Left lobe of liver (tissue), 2 donors: ENCODE data around the gene PALMD. TPM values are rescaled to one million over a fixed set of nuclear protein-coding genes. Genes with fewer than 3 reads are reported as not detected.

Experiments
- ATAC-seq: fragments of 200-7000 bp; cut with Tn5 transposase; one replicate; pipeline ENCODE4 v1.9.1; 2020; ENCODE audit warnings: mild to moderate bottlenecking, moderate library complexity
- DNase-seq: peaks from one replicate; pipeline ENCODE4 v3.0.0-alpha.2; 2020; ENCODE audit warnings: low spot score
- total RNA-seq: library from RNA; stranded (reverse); gene quantifications from one replicate; pipeline ENCODE4 v1.2.1, GENCODE V29; 2021
- donor health status: DM: no; HTN: no; CAD: no; lungs with moderate emphysema.
- donor health status: DM: no; HTN: yes; CAD: no.

PALMD gene
- 17.1 TPM for total RNA-seq

- DNase-seq (peak; percentile 72), ATAC-seq (peak; percentile 74)
Observed at GRCh38 chr1:99645699-99646531, at the start of gene PALMD. Gene PALMD, plus strand, starts transcription at chr1:99646113. Its CDS starts 205 bp downstream, at chr1:99646318.

GRCh38 chr1:99598738-99599411 is 47.0 kb upstream of the PALMD start:
- DNase-seq (no peak), ATAC-seq (no peak)

- DNase-seq = no peak
- ATAC-seq = no peak
Observed at GRCh38 chr1:99599678-99600175, 46.2 kb upstream of the PALMD start.

DNA sequence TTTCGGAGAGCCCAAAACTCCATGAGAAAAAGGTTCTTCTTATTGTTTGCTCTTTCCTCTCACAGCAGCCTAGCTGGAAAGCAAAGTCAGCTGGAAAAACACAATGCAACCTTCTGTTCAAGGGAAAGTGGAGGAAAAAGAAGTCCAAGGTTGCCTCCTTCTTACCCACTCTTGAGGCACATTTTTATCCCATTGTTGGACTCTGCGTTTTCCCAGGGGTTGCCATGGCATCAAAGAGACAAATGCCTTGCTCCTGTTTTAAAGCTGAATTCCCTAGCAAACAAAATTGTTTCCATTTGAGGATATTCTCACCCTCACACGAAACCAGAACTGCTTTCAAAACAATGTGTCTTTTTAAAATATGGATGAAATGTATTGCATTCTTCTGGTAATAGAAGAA is 45.1 kb upstream of the PALMD start:
- no peak for DNase-seq

GRCh38 chr1:99601208-99601607 is 44.7 kb upstream of the PALMD start:
- ATAC-seq (no peak), DNase-seq (no peak)

More for the DNA sequence above, 45.1 kb upstream of the PALMD start:
- ATAC-seq = no peak

DNA sequence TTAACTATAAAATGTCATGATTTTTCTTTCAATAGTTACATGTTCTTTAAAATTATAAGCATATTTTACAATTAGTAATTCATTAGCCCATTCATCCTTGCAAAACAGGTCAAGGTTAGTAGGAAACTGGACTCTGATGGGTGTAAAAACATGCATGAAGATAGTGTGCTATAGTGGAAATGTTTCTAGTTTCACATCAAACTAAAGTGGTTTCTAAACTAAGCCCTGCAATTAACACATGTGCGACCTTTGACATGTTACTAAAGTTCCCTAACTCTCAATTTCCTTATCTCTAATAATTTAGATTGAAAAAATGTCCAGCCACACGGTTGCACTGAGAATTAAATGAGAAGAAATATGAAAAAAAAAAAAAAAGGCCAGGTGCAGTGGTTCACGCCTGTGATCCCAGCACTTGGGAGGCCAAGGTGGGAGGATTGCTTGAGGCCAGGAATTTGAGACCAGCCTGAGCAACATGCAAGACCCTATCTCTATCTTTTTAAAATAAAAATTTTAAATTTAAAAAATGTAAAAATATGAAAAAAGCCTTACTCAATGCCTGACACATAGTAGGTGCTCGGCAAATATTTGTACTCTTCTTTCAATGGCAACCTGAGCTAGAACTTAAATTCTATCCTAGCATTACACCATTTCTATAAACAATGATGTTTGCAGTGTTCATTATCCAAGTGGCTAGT is 44.1 kb upstream of the PALMD start:
- DNase-seq (no peak), ATAC-seq (no peak)

- DNase-seq (no peak), ATAC-seq (no peak)
Observed at GRCh38 chr1:99602404-99602969, 43.4 kb upstream of the PALMD start.

DNA sequence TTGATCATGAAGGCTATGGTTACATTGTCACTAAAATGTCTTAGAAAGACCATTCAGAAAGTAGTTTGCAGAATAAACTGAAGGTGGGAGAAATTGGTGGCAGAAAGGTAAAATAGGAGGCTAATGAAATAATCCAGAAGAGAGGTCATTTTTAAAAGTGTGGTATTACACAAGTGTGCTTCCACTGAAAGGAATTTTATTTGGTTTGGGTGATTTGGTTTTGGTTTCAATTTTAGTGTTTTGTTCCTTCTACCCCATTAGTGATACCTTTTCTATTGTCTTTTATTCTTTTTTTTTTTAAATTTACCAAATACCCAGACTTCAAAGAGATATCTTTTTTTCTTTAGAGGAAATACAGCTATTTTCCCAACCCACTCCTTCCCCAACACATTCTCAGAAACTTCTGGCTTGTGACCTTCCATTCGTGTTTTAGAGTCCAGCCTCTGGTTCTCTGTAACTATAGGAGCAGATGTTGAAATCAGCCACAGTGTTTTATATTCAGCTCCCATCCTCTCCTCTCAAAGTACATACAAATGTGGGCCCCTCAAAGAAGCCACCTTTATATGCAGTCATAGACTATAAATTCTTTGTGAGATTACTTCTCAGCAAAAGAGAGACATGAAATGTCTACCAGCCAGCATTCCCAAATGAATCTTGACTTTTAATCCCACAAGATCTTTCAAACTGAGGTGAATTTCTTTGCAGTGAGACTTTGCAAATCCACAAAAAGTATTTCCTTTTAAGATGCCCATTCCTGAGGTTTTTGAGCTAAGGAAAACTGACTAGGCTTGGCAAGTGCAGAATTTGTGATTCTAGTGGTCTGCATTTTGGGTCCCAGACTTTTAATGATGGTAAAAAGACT is 42.0 kb upstream of the PALMD start:
- peak; percentile 91 for ATAC-seq
- no peak for DNase-seq

GRCh38 chr1:99606306-99606705 is 39.6 kb upstream of the PALMD start:
- DNase-seq (no peak), ATAC-seq (no peak)

DNA sequence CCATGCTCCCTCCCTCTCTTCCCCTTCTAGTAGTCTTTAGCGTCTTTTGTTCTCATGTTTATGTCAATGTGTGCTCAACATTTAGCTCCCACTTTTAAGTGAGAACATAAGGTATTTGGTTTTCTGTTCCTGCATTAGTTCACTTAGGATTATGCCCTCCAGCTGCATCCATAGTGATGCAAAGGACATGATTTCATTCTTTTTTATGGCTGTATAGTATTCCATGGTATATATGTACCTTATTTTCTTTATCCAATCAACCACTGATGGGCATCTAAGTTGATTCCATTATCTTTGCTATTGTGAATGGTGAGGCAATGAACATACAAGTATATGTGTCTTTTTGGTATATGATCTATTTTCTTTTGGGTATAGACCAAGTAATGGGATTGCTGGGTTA is 38.3 kb upstream of the PALMD start:
- DNase-seq = no peak
- ATAC-seq = no peak

GRCh38 chr1:99608058-99608457 is 37.9 kb upstream of the PALMD start:
- DNase-seq = no peak
- no peak for ATAC-seq

DNA sequence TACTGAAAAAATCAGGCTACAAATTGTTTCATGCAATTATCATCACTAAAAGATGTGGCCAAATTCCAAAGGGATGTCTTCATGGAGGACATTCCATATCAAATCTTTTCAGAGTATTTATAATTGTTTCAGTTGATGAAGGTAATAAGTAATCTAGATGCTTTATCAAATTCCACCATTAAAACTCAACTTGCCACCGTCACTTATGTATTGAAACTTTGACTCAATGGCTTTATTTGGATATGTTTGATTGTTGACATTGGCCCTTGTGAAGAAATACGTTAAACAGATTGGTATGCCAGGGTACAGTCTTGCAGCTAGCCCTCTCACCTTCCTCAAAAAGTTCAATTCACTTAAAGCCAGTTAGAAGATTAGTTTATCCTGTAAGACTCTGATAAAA is 32.2 kb upstream of the PALMD start:
- no peak for ATAC-seq
- DNase-seq = no peak

DNA sequence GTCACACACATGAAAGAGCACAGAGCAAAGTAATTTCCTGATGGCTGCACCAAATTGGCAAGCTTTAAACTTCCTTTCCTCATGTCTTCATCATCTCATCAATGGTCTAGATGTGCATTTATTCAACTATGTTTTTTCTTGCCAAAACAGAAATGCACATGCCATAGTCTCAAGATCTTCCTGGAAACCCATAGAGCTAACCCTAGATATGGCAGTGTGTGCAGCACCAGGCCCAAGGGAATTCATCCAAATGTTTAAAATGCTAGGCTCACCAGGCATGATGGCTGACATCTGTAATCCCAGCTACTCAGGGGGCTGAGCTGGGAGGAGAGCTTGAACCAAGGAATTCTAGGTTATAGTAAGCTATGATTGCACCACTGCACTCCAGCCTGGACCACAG is 31.2 kb upstream of the PALMD start:
- no peak for ATAC-seq
- no peak for DNase-seq

DNA sequence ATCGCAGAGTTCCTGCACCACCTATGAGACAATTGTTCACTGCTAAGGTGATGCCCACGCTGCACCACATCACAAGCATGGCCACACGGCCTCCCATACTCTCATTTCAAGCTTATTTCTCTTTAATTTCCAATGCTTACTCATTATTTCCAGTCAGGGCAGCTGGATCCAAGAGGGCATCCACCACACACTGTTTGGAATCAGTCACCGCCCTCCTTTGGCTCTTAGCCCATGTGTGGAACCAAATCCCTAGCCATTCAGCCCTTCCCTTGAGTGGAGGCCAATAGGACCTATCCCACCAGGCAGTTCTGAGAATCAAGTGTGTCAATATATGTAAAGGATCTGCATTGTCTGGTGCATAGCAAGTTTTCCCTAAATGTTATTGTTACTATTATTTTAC is 26.3 kb upstream of the PALMD start:
- DNase-seq (no peak), ATAC-seq (no peak)

- DNase-seq = no peak
- ATAC-seq = no peak
Observed at GRCh38 chr1:99621340-99621901, 24.5 kb upstream of the PALMD start.

- DNase-seq (no peak), ATAC-seq (no peak)
Observed at GRCh38 chr1:99622702-99623347, 23.1 kb upstream of the PALMD start.

GRCh38 chr1:99623554-99623953 is 22.4 kb upstream of the PALMD start:
- ATAC-seq = no peak
- no peak for DNase-seq

DNA sequence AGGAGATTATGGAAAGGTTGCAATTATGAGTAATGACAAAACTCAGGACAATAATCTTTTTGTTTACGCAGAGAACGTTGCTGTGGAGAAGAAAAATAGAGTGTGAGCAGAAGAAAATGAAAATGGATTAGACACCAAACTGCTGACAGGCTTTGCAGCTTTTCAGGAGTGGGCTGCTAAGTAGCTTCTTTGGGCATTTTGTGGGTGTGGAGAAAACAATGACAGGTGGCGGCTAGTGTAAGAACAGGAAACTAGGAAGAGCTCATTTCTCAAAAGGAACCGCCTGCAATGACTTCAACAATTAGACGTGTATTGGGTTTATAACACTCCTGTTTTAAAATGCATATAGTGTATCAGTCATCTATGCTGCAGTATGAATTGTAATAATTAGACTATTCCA is 18.3 kb upstream of the PALMD start:
- ATAC-seq (no peak), DNase-seq (no peak)

- ATAC-seq (no peak), DNase-seq (no peak)
Observed at GRCh38 chr1:99629164-99629563, 16.7 kb upstream of the PALMD start.
